Liver (tissue), 3 donors: Measurements from ENCODE around the gene PDS5A.
"Not testable (repeated sequence)": the region's sequence is repeated elsewhere in the genome, so short reads cannot be mapped to it uniquely, and the experiment has no call there.

Experiments
- FOXA1 ChIP-seq: IDR thresholded peaks from 2 replicates; pipeline ENCODE4 v1.6.1; 2016; ENCODE audit warnings: antibody characterized with exemption
- HNF4A ChIP-seq, 2 donors: conservative IDR thresholded peaks; 2 replicates each; pipeline ENCODE4 v1.6.1; 2016; ENCODE audit warnings: antibody characterized with exemption in 2 of 2, mild to moderate bottlenecking in 2 of 2
- JUND ChIP-seq, 2 donors: IDR thresholded peaks; 2 replicates each; pipeline ENCODE4 v1.6.1; 2016; ENCODE audit warnings: antibody characterized with exemption in 2 of 2
- MAX ChIP-seq: IDR thresholded peaks from 2 replicates; pipeline ENCODE4 v1.6.1; 2016; ENCODE audit warnings: antibody characterized with exemption
- RAD21 ChIP-seq, 2 donors: IDR thresholded peaks; 2 replicates each; pipeline ENCODE4 v1.6.1; 2016; ENCODE audit warnings: antibody characterized with exemption in 2 of 2, mild to moderate bottlenecking in 2 of 2
- REST ChIP-seq: IDR thresholded peaks from 2 replicates; pipeline ENCODE4 v1.6.1; 2016; ENCODE audit warnings: antibody characterized with exemption, mild to moderate bottlenecking
- SP1 ChIP-seq: IDR thresholded peaks from 2 replicates; pipeline ENCODE4 v1.6.1; 2018; ENCODE audit warnings: antibody characterized with exemption, mild to moderate bottlenecking
- TAF1 ChIP-seq: conservative IDR thresholded peaks from 2 replicates; pipeline ENCODE4 v1.6.1; 2016; ENCODE audit warnings: antibody characterized with exemption, mild to moderate bottlenecking
- YY1 ChIP-seq: IDR thresholded peaks from 2 replicates; pipeline ENCODE4 v1.6.1; 2016; ENCODE audit warnings: antibody characterized with exemption, mild to moderate bottlenecking
- TF ChIP-seq, protein P1 (sequence below): IDR thresholded peaks from 2 replicates; pipeline ENCODE4 v1.6.1; 2016; ENCODE audit warnings: antibody characterized with exemption
- TF ChIP-seq, protein P2 (sequence below): fragments of 150-350 bp; IDR thresholded peaks from 2 replicates; pipeline ENCODE4 v1.5.1; 2017; ENCODE audit warnings: improper control_type of control experiment, low read depth, low read length; ENCODE audit not compliant: missing input control
- TF ChIP-seq, protein P3 (sequence below): IDR thresholded peaks from 2 replicates; pipeline ENCODE4 v1.6.1; 2016; ENCODE audit warnings: antibody characterized with exemption
- donor health status: healthy.
- donor health status: healthy.

DNA sequence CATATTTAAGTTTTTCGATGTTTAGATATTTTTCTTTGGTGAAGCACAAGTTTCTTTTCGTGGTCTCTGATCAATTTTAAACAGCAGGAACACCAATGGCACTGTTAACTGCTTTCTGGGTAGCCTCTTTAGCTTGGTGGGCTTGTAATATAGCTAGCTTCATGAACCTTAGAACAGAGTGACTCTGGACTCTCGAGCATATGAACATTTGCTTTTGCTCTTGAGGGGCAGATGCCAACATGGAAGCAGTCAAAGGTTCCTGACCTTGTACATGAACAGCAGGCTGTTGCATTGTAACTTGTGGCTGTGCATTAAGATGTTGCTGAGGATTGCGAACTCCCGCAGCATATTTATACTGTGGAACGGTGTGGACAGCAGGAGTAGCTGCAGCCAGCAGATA lies 4.7 kb downstream of the PDS5A start:
- TF ChIP-seq, protein P1, sequence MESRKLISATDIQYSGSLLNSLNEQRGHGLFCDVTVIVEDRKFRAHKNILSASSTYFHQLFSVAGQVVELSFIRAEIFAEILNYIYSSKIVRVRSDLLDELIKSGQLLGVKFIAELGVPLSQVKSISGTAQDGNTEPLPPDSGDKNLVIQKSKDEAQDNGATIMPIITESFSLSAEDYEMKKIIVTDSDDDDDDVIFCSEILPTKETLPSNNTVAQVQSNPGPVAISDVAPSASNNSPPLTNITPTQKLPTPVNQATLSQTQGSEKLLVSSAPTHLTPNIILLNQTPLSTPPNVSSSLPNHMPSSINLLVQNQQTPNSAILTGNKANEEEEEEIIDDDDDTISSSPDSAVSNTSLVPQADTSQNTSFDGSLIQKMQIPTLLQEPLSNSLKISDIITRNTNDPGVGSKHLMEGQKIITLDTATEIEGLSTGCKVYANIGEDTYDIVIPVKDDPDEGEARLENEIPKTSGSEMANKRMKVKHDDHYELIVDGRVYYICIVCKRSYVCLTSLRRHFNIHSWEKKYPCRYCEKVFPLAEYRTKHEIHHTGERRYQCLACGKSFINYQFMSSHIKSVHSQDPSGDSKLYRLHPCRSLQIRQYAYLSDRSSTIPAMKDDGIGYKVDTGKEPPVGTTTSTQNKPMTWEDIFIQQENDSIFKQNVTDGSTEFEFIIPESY: not testable (repeated sequence)
- TF ChIP-seq, protein P2, sequence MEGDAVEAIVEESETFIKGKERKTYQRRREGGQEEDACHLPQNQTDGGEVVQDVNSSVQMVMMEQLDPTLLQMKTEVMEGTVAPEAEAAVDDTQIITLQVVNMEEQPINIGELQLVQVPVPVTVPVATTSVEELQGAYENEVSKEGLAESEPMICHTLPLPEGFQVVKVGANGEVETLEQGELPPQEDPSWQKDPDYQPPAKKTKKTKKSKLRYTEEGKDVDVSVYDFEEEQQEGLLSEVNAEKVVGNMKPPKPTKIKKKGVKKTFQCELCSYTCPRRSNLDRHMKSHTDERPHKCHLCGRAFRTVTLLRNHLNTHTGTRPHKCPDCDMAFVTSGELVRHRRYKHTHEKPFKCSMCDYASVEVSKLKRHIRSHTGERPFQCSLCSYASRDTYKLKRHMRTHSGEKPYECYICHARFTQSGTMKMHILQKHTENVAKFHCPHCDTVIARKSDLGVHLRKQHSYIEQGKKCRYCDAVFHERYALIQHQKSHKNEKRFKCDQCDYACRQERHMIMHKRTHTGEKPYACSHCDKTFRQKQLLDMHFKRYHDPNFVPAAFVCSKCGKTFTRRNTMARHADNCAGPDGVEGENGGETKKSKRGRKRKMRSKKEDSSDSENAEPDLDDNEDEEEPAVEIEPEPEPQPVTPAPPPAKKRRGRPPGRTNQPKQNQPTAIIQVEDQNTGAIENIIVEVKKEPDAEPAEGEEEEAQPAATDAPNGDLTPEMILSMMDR: not testable (repeated sequence)
- not testable (repeated sequence) for TF ChIP-seq FOXA1; JUND (IDR thresholded peaks at IDR 0.05); REST; MAX; TAF1; YY1; RAD21 (IDR thresholded peaks at IDR 0.05); SP1
- peak; percentile 83 for TF ChIP-seq HNF4A (conservative IDR thresholded peaks at IDR 0.05)
- TF ChIP-seq, protein P3, sequence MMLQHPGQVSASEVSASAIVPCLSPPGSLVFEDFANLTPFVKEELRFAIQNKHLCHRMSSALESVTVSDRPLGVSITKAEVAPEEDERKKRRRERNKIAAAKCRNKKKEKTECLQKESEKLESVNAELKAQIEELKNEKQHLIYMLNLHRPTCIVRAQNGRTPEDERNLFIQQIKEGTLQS: not testable (repeated sequence)
